HG02571 (cell line): ENCODE results near the gene AFG1L.
"Not testable (repeated sequence)": the region's sequence is repeated elsewhere in the genome, so short reads cannot be mapped to it uniquely, and the experiment has no call there.

Experiments used
- ATAC-seq: cut with Tn5 transposase; IDR thresholded peaks from one replicate; pipeline ENCODE4 v1.9.1; 2021; ENCODE audit warnings: mild to moderate bottlenecking, moderate library complexity; ENCODE audit not compliant: unreplicated experiment

Gene AFG1L

GRCh38 chr6:108507316-108507715 lies 212.5 kb downstream of the AFG1L start:
- ATAC-seq: no peak

DNA sequence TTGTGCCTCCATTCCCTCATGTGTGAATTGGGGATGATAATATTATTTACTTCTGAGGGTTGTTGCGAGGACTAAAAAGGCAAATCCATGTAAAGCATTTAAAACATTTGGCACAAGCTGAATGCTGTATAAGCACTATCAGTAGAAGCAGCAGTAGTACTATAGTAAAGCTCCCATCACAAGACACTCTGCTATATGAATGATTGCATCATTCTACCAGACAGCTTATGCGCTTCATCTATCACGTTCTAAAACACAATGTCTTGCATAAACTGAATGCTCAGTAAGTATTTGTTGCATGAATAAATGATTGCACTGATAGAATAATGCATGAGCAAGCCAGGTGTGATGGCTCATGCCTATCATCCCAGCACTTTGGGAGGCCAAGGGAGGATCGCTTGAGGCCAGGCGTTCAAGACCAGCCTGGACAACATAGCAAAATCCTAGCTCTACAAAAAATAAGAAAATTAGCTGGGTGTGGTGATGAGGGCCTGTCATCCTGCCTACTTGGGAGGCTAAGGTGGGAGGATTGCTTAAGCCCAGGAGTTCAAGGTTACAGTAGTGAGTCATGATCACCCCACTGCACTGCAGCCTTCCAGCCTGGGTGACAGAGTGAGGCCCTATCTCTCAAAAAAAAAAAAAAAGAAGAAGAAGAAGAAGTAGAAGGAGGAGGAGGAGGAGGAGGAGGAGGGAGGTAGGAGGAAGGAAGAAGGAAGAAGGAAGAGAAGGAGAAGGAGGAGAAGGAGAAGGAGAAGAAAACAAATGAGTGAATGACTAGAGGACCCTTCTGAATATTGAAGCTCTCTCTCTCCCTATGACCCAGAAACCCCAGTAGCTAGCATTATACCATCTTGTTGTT lies 215.8 kb downstream of the AFG1L start:
- ATAC-seq: no peak

DNA sequence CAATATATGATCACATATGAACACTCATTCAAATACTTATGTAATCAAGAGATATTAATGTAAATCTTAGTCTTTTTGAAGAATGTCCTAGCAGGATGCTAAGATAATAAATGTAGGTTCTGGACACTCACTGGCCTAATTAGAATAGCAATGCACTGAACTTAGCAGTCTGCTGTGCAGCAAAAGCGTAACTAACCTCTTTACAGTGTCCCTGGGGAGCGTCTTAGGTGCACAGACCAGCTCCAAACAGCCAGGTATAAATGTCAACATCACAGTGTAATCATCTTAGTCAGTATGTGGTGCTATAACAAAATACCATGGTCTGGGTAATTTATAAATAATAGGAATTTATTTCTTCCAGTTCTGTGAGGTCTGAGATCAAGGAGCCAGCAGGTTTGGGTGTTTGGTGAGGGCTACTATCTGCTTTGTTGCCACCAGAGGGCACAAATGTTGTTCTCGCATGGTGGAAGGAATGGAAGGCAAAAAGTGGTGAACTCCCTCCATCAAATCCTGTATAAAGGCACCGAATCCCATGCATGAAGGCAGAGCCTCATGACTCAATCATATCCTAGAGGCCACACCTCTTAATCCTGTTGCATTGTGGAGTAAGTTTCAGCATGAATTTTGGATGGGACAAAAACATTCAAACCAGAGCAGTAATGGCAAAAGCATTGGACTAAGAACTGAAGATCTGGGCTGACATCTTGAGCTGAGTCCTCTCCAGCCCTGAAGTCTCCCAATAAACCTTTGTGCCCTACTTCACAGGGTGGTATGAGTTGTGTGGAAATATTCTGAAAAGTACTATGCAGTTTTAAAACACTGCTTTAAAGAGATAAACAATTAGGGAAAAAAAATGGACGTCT lies 224.1 kb downstream of the AFG1L start:
- no peak for ATAC-seq

- no peak for ATAC-seq
These were observed 226.8 kb downstream of the AFG1L start for GRCh38 chr6:108521616-108522107.

DNA sequence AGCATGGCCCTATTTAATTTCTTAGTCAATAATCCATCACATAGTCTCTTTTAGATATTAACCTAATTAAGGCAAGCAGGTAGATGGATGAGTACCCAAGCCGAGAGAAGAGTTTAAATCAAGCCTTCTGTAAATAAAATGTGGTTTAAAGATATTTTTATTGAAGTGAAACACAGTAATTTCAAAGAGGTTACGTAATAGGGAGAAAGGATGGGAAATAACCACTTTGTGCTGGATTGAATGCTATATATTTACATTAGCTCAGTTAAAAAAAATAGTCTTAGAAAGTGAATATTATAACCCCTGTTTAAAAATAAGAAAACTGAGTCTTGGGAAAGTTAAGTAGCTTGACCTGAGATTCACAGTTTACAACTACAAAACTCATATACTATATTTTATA lies 228.8 kb downstream of the AFG1L start:
- ATAC-seq: no peak

DNA sequence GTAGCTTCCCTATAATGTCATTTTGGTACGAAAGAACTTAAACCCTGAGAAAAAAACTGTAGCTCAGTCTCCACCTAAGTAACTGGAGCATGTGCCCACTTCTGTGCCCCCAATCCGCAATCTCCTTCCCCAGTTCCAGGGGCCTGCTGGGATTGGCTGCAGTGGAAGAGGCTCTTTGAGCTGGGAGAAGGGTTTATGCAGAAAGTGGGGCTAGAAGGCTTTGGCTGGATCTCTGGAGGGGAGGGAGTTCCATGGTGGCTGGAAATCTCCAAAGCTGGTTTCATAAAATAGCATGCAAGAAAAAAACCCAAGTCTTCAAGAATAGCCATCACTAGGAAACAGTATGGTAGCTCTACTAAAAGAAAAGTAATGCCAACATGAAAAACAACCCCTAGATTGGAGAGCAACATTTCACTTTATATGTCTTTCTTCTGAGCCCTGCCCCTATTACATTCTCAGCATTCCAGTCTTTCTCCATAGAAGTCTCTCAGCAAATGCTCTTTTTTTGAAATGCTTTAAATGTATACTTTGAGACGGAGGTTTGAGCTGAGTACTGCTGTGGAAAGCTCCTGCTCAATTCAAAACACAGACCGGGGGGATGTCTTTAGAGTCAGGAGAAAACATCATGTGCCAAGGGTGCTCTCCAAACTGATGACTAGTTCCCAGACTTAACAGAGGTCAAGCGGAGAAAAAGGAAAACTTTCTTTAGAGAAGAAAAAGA lies 229.8 kb downstream of the AFG1L start:
- no peak for ATAC-seq

- ATAC-seq: no peak
These were observed 231.9 kb downstream of the AFG1L start for GRCh38 chr6:108526739-108527174.

DNA sequence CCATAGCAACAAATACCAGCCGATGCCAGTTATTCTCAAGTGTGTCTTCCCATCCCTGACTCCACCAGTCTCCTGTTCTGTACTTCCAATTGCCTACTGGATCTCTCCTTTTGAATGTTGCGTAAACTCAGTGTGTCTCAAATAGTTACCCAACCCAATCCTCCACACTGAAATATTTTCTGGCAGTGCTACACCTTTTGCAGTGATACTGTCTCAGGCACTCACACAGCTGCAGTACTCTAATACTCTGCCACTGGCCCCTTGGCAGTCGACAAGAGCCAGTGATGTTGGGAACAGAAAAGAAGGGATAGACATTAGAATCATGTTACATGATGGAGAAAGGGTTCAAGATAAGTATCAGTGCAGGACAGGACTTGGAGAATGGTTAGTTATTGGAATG lies 234.0 kb downstream of the AFG1L start:
- no peak for ATAC-seq

GRCh38 chr6:108531332-108531731 lies 236.5 kb downstream of the AFG1L start:
- no peak for ATAC-seq

DNA sequence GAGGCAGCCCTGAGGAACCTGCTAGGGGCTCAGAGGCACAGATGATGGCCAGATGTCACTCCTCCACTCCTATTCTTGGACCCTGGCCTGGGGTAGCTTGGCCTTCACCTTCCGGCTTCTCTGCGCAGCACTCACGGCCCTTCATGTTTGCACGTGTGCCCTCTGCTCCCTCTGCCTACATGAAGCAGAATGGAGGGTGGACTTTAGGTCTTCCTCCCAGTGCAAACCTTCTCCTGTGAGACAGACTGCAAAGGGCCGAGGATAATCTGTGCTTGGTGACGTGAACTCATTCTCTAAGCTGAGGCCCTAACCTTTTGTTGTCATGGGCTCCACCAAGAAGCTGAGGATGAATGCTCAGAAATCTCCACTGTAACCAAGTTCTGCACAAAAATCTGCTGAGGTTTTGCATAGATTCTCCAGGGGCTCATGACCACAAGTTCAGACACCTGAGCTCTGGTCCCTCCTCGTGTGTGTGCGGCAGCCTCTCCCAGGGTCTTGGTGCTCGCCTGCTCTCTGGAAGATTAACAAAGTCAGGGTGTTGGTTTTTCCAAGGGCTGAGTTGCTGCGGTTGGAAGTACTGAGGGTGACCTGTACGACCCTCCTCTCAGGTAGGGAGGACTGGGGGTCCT lies 240.4 kb downstream of the AFG1L start:
- ATAC-seq: no peak

DNA sequence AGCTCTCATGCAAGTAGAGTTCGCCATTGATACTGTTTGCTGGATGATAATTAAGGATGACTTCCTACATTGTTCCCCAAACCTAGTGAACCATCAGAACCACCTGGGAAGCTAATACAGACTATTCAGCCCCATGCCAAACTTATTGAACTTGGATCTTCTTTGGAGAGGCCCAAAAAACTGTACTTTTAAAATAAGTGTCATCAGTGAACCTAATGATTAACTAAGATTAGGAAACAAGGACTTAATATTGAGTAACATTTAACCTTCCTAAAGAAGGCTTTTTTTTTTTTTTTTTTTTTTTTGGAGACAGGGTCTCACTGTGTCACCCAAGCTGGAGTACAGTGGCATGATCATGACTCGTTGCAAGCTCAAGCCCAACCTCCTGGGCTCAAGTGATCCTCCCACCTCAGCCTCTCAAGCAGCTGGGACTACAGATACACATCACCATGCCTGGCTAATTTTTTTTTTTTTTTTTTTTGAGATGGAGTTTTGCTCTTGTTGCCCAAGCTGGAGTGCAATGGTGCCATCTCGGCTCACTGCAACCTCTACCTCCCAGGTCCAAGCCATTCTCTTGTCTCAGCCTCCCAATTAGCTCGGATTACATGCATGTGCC lies 241.2 kb downstream of the AFG1L start:
- not testable (repeated sequence) for ATAC-seq

- peak; percentile 85 for ATAC-seq
These were observed 247.2 kb downstream of the AFG1L start for GRCh38 chr6:108541843-108542759.

DNA sequence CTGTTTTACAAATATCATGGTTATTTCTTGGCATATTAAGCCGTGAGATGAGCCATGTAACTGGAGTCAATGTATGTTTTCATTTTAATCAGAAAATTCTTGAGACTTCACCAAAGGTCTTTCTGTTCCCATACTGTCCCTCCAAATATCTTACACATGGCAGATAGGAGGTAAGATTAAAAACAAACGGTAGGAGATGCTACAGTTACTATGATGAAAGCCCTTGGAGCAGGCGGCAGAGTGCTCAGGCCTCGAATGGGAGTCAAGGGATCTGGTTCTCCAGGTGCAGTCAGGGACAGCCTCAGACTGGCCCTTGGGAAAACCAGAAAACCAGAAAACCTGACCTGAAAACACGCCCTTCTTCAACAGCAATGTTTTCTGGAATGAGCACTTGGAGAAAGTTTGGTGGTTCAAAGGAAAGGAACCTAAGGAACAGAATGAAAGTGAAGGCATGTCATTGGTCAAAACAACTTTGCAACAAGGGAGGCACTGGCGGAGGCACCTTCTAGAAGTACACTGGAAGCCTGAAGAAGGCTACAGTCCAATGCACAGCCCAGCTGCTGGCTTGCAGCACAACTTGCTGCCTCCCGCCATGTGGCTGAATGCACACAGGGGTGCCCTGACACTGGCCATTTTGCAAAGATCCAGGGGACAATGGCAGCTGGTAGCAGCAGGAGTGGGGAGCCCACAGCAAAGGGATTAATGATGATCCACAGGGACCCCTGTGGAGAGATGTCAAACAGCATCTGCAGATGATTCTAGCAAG lies 248.5 kb downstream of the AFG1L start:
- ATAC-seq: no peak

GRCh38 chr6:108544606-108545005 lies 249.8 kb downstream of the AFG1L start:
- ATAC-seq: no peak

- ATAC-seq: no peak
These were observed 251.5 kb downstream of the AFG1L start for GRCh38 chr6:108546079-108547049.

GRCh38 chr6:108549241-108549640 lies 254.4 kb downstream of the AFG1L start:
- ATAC-seq: no peak

DNA sequence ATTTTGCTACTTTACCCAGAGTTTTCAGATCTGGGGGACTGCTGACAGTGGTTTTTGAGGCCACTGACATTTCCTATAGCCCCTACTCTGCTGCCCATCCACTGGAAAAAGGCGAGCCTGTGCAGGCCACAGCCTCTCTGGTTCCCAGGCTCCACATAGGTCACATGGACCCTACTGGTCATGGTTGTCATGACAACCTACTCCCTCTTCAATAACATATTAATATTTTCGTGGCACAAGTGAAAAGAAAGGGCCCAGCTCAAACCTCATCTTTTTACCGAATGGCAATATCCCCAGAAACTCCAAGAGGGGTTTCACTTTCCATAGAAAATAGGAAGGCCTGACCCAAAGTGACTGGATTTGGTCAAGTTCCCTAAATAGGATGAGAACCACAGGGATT lies 254.9 kb downstream of the AFG1L start:
- ATAC-seq: no peak
